ENCODE measurements around the gene ZBED1. TPM values are rescaled to one million over a fixed set of nuclear protein-coding genes. Genes with fewer than 3 reads are reported as not detected.
A peak's percentile ranks its signal among the peaks of the same experiment; 100 is the strongest.

Gene ZBED1
- total and polyA plus RNA-seq, 9 of the 15 experiments (the other 6 are each of a cell fraction or from before 2014, with no cell fraction given), result 0.61 to 27.6 (median 13.9) TPM

- H3K27ac ChIP-seq (ENCODE audit: extremely low read depth, low read depth, low read length), result peak overlapping the region; percentile 92
- no peaks in the 10 kb centered on the region for H3K9me3 ChIP-seq (replicated peaks; ENCODE audit: control insufficient read depth, insufficient read depth, low read depth, low read length)
- intact Hi-C loops (cut with micrococcal nuclease) (loop anchor here (1.0 to 2.0 kb wide), 3 partner anchors 12 to 134 kb away; no protein-coding TSS in a partner anchor), in situ Hi-C loops (cut with MboI) (loop anchor here (10.0 kb wide), 1 partner anchor 508 kb away; no protein-coding TSS in a partner anchor)
- no peaks in the 10 kb centered on the region for H3K27me3 ChIP-seq (ENCODE audit: control insufficient read depth in 2 of 2, insufficient read depth in 2 of 2, low read length in 2 of 2)
- no peak for FAIRE-seq
- no peaks in the 10 kb centered on the region for H3K9me1 ChIP-seq (ENCODE audit: control insufficient read depth, insufficient read depth, low read length)
- peak; percentile 67 for ATAC-seq
- peak overlapping the region; percentile 84 for H3K4me2 ChIP-seq (ENCODE audit: insufficient read depth, low read length)
- WGBS (ENCODE audit: insufficient coverage, low coverage, missing lambda C conversion rate), result 11% methylated on average over 19 of the region's 22 CpGs
- peak overlapping the region; percentile 23; the same call in 1 of the 2 replicates for H3K4me3 ChIP-seq
- BruUV-seq (replicated peaks), result no TSS peak
- H4K20me1 ChIP-seq (replicated peaks; ENCODE audit: control insufficient read depth, insufficient read depth, low read length), result no peaks in the 10 kb centered on the region
- ChIA-PET POLR2A (no interaction called here), CTCF (ENCODE audit: low intra/inter-chr PET ratio) (no interaction called here)
- peak; percentile 21 to 83 (median 26) for DNase-seq (ENCODE audit: extremely low read depth in 1 of 4, low spot score in 3 of 4)
- H3K4me1 ChIP-seq (replicated peaks in 1 of 2; ENCODE audit: control insufficient read depth in 2 of 2, insufficient read depth in 2 of 2, low read length in 2 of 2), result no peaks in the 10 kb centered on the region; a peak in 3 of 5 replicates
- no peaks in the 10 kb centered on the region for H3K36me3 ChIP-seq (ENCODE audit: control insufficient read depth, insufficient read depth, low read length)
- peaks cover 10% of the 10 kb centered on the region for H3K79me2 ChIP-seq (ENCODE audit: control insufficient read depth, insufficient read depth, low read length)
- peak overlapping the region; percentile 96 for H2AFZ ChIP-seq (ENCODE audit: low read depth, low read length)
- peak overlapping the region in 1 of 2 experiments; percentile 70; a peak in 3 of 4 replicates for H3K9ac ChIP-seq (ENCODE audit: insufficient read depth in 1 of 2, low read depth in 2 of 2, low read length in 2 of 2)
- TF ChIP-seq MECOM (CRISPR knock-in tag; IDR thresholded peaks at IDR 0.05), result no peak
- TF ChIP-seq CREM (IDR thresholded peaks at IDR 0.05; ENCODE audit: low read depth), result peak; percentile 90
- 0 out of 2 replicates have a peak, but pooled peaks have one; percentile 0 for TF ChIP-seq NFE2 (IDR thresholded peaks at IDR 0.05; ENCODE audit: low read depth)
- TF ChIP-seq ETV1 (tag; conservative IDR thresholded peaks at IDR 0.05; ENCODE audit: low read depth), result no peak
- TF ChIP-seq YY1 (IDR thresholded peaks at IDR 0.05; ENCODE audit: borderline replicate concordance in 1 of 3, control insufficient read depth in 1 of 3, extremely low read depth in 1 of 3, insufficient read depth in 3 of 3, insufficient read length in 1 of 3, insufficient replicate concordance in 2 of 3, low read depth in 1 of 3, low read length in 2 of 3), result peak in 2 of 3 experiments; percentile 4 to 8
- peak; percentile 56; the same call in 1 of the 2 replicates for TF ChIP-seq HMGXB4 (CRISPR knock-in tag; IDR thresholded peaks at IDR 0.05)
- TF ChIP-seq ZNF79 (CRISPR knock-in tag; IDR thresholded peaks at IDR 0.05; ENCODE audit: low read depth), result no peak
- no peak for TF ChIP-seq CEBPG (CRISPR knock-in tag; IDR thresholded peaks at IDR 0.05)
- no peak for TF ChIP-seq CEBPG (tag; conservative IDR thresholded peaks at IDR 0.05 in 1 of 2, IDR thresholded peaks at IDR 0.05 in 1 of 2)
- peak; percentile 46; the same call in 1 of the 2 replicates for TF ChIP-seq ESRRA (IDR thresholded peaks at IDR 0.05; ENCODE audit: borderline replicate concordance, low read depth)
- peak; percentile 72 for TF ChIP-seq ZBTB33 (CRISPR knock-in tag; IDR thresholded peaks at IDR 0.05)
- TF ChIP-seq ZFP36 (IDR thresholded peaks at IDR 0.05; ENCODE audit: low read depth, low read length, partially characterized antibody), result no peak
- TF ChIP-seq PRPF4 (IDR thresholded peaks at IDR 0.05; ENCODE audit: insufficient read depth, low read depth, low read length, poor library complexity, severe bottlenecking), result no peak
- TF ChIP-seq, protein P1, sequence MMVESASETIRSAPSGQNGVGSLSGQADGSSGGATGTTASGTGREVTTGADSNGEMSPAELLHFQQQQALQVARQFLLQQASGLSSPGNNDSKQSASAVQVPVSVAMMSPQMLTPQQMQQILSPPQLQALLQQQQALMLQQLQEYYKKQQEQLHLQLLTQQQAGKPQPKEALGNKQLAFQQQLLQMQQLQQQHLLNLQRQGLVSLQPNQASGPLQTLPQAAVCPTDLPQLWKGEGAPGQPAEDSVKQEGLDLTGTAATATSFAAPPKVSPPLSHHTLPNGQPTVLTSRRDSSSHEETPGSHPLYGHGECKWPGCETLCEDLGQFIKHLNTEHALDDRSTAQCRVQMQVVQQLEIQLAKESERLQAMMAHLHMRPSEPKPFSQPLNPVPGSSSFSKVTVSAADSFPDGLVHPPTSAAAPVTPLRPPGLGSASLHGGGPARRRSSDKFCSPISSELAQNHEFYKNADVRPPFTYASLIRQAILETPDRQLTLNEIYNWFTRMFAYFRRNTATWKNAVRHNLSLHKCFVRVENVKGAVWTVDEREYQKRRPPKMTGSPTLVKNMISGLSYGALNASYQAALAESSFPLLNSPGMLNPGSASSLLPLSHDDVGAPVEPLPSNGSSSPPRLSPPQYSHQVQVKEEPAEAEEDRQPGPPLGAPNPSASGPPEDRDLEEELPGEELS (CRISPR knock-in tag; IDR thresholded peaks at IDR 0.05; ENCODE audit: borderline replicate concordance), result peak; percentile 96
- peak; percentile 47; the same call in 1 of the 2 replicates for TF ChIP-seq TEAD4 (IDR thresholded peaks at IDR 0.05; ENCODE audit: low read length)
- TF ChIP-seq TEAD4 (CRISPR knock-in tag; IDR thresholded peaks at IDR 0.05; ENCODE audit: borderline replicate concordance), result no peak
Observed at GRCh38 chrX:2452317-2452784, 48.4 kb downstream of the ZBED1 start.
